GM18526 (cell line): Measurements from ENCODE around the gene SLC49A4.

Source experiments
- POLR2A ChIP-seq: IDR thresholded peaks from 3 replicates; pipeline ENCODE4 v1.6.1; 2011; ENCODE audit not compliant: insufficient read length; ENCODE audit errors: extremely low read depth

Gene SLC49A4

DNA sequence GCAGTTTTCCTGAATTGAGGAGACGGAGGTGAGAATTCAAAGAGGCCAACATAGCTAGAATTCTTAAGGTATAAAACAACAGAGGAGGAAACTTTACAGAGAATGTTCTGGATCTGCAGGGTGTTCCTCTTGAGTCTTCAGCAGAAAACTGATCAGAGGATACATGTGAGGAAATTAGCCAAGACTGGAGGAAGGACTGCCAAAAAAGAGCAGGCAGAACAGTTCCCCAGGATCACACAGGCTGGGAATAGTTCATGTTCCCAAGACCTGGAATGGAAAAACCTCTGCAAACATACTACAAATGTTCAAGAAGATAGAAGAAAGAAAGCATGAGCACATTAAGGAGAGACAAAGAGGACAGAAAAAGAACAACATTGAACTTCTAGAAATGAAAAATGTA is 7.5 kb downstream of the SLC49A4 start:
- no peak for TF ChIP-seq POLR2A

DNA sequence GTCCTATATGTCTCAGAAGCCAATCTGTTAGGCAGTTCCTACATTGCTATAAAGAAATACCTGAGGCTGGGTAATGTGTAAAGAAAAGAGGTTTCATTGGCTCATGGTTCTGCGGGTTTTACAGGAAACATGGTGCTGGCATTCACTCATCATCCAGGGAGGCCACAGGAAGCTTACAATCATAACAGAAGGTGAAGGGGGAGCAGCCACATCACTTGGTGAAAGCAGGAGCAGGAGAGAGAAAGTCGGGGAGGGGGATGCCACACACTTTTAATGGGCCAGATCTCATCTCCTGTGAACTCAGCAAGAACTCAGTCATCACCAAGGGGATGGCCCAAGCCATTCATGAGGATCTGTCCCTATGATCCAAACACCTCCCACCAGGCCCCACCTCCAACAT is 9.1 kb downstream of the SLC49A4 start:
- no peak for TF ChIP-seq POLR2A

DNA sequence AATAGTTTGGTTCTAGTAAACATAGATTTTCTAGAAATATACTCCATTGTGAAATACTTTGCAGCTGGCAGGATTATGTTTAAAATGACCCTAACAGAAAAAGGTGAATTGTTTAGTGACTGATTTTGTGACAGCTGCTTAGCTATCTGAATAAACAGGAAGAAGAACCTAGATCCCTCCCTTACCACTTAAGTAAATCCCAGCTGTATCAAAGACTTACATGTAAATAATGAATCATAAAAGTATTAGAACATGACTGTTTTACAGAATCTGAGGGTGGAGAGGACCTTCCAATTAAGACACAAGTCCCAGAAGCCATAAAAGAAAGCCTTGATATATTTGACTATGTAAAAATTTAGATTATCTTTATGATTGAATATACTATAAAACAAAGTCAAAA is 15.9 kb downstream of the SLC49A4 start:
- no peak for TF ChIP-seq POLR2A

DNA sequence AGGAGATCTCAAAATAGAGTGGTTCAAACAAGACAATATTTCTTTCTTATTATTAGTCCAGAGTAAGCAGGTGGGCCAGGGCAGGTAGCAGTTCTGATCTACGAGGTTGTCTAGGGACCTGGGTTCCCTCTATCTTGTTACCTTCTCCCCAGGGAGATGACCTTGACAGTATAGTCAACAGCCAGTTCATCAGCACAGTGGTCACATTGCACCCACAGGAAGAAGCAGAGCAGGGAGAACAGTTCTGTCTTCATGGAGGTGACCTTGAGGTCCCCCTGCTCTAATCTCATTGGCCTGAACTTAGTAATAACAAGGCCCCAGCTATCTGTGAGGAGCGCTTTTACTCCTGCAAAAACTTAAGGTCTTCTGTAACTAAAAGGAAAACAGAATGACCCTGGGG is 21.7 kb downstream of the SLC49A4 start:
- TF ChIP-seq POLR2A, result no peak

DNA sequence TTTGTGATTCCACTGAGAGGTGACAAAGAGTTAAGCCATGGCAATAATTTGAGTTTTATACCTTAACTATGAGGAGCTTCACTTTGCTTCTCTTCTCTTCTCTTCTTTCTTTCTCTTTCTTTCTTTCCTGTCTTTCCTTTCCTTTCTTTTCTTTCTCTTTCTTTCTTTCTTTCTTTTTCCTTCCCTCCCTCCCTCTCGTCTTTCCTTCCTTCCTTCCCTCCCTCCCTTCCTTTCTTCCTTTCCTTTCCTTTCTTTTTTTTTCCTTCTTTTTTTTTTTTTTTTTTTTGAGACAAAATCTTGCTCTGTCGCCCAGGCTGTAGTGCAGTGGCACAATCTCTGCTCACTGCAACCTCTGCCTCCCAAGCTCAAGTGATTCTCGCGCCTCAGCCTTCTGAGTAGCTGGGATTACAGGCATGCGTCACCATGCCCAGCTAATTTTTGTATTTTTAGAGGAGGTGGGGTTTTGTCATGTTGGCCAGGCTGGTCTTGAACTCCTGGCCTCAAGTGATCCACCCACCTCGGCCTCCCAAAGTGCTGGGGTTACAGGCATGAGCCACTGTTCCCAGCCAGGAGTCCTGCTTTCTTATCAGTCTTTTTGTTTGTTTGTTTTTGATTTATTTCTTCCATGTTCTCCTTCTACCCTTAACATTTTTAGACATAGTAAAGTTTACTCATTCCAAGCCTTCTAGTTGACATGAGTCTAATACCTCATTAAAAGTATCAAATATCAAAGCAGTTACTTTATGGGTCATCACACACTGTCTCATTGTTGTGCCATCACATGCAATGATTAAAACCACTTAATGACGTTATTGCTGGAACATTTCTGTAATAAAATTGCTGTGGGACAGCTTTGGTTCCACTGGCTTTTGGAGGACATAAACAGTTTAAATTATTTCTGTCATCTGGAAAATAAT is 29.9 kb downstream of the SLC49A4 start:
- no peak for TF ChIP-seq POLR2A

DNA sequence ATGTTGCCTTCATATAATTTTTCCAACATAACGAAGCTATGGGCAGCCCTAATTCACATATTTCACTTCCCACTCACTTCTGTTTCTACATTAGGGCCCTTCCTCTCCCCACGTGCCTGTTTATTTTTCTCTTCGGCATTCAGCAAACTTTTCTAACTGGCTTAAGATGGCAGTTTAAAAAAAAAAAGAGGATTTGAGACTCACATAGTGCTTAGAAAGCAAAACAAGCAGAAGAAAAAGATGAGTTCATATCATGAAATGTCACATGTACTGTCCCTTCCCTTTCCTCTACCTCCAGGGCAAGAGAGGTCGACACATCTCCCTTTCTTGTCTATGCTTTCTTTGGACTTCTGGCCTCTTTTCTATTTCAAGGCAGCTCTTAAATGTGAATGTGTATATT is 30.6 kb downstream of the SLC49A4 start:
- no peak for TF ChIP-seq POLR2A

DNA sequence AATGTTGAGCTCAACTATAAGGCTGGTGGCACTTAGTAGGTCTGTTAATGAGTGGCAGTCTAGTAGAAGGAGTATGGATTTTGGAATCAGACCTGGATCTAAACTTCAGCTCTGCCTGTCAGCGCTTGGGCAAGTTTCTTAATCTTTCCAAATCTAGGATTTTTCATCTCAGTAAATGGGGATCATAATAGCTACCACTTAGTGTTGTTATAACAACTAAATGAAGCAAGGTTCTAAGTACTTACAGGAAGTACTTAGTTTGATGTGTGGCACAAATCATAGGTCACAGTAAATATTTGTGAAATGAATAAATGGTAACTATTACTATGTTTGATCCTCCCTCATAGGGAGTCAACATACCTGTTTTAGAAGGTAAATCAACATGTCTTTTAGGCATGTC is 31.4 kb downstream of the SLC49A4 start:
- no peak for TF ChIP-seq POLR2A

DNA sequence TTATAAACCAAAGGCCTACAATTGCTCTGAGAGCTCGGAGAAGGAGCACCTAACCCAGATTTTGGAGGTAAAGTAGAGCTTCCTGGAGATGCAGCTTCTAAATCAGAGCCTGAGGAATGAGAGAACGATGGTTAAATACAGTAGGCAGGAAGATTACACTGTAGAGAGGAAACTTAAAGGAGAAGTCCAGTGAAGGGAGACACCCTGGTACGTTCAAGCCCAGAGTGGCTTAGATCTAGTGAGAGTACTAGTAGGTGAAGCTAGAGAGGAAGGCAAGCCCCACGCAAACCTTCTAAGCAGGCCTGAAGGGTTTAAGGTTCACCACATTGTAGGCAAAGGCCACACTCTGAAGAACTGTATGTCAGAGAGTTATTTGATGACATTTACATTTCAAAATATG is 33.4 kb downstream of the SLC49A4 start:
- no peak for TF ChIP-seq POLR2A

DNA sequence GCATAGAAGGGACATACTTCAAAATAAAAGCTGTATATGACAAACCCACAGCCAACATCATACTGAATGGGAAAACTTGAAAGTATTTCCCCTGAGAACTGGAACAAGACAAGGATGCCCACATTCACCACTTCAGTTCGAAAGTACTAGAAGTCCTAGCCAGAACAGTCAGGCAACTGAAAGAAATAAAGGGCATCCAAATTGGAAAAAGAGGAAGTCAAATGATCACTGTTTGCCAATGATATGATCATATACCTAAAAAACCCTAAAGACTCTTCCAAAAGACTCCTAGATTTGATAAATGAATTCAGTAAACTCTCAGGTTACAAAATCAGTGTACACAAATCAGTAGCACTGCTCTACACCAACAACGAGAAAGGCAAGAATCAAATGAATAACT is 40.7 kb downstream of the SLC49A4 start:
- TF ChIP-seq POLR2A, result no peak

DNA sequence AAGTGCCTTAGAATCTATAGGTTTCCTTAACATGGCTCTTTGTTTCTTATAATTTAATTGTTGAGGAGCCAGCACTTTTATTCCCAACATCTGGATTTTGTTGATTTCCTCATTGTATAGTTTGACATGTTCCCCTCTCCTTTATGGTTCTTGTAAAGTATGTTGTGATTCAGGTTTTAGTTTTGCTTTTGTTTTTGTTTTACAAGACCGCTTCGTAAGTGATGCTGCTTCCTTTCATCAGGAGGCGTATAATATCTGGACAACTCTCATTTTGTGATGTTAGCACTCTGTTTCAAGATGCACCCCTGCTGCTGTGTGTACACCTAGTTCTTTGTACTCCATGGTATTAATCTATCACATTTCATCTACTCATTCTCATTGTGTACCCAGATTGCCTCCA is 48.7 kb downstream of the SLC49A4 start:
- no peak for TF ChIP-seq POLR2A

DNA sequence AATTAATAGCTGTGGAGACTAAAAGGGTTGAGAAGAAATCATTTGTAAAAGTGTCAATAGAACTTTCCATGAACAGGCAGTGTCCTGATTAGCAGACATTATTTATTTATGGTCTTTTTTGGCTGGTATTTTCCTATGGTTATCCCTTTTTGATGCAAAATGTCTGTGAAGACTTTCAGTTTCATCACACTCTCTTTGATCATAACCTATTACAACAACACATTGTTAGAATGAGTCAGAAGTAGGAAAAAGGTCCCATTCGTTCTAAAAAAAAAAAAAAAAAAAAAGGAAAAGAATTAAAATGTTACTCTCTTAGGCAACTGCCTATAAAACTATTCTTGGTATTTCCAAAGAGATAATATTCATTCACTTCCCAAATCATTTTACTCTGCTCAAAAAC is 62.1 kb downstream of the SLC49A4 start:
- TF ChIP-seq POLR2A, result no peak

DNA sequence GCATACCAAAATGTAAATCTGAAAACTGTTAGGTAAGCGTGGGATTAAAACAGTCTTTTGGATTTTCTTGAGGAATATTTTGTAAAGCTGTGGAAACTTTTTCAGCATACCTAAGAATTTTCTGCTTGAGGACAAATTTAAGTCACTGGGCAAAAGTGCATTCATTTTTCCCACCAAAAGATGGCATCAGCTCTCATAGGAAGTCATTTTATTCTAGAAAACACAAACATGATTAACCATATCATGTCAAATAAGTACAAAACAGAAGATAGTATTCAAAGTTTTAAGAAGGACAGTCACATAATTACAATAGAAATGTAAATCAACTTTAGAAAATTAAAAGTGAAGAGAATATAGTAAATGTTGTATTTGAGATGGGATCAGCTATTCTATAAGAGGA is 63.5 kb downstream of the SLC49A4 start:
- no peak for TF ChIP-seq POLR2A

DNA sequence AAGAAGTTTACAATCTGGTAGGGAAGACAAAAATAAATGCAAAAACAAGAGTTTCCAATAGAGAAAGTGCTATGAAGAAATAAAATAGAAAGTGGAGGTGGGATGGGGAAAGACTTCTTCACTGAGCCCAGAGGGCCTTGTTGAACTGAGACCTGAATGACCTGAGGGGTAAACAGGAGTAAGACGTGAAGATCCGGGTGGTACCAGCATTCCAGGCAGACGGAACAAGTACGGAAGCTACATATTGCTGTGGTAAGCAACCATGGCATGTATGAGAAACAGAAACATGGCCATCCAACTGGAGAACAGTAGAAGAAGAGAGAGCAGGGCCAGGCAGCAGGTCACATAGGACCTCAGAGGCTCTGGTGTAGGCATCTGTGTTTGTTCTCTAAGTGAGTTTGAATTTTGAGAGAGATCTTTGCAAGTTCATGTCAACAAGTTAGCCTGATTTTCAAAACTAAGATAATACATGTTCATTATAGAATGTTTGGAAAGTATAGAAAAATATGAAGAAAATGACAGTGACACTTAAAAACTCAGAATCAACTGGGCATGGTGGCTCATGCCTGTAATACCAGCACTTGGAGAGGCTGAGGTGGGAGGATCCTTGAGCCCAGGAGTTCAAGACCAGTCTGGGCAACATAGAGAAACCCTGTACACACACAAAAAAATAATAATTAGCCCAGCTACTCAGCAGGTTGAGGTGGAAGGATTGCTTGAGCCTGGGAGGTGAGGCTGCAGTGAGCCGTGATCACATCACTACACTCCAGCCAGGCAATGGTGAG is 64.3 kb downstream of the SLC49A4 start:
- TF ChIP-seq POLR2A, result no peak

DNA sequence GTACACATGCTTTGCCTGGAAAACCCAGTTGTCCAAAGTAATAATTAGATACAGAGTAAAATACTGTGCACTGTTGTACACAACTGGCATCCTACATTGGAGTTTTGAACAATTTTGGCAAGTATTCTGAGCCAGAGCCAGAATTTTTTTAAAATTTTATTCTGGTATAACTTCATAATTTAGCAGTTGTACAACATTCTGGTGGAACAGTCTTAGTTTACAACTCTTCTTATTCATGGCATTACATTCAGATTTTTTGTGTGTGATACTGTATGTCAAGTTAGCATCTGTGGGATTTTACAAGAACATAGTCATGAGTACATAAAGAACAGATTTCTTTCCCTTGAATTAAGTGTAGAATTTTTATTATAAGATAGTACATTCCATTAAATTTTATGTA is 67.5 kb downstream of the SLC49A4 start:
- no peak for TF ChIP-seq POLR2A

DNA sequence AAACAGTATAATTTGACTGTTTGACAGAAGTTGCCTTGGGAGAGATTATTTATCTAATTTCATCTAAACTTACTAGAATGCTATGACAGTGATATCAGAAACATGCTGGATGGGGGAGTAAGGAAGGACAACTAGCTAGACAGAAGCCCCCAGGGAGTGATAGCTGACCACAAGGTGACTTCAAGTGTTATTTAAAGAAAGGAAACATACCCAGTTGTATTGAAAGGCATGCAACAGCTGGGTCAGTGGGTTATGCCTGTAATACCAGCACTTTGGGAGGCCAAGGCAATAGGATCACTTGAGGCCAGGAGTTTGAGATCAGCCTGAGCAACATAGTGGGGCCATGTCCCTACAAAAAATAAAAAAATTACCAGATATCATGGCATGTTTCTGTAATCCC is 69.6 kb downstream of the SLC49A4 start:
- TF ChIP-seq POLR2A, result no peak

DNA sequence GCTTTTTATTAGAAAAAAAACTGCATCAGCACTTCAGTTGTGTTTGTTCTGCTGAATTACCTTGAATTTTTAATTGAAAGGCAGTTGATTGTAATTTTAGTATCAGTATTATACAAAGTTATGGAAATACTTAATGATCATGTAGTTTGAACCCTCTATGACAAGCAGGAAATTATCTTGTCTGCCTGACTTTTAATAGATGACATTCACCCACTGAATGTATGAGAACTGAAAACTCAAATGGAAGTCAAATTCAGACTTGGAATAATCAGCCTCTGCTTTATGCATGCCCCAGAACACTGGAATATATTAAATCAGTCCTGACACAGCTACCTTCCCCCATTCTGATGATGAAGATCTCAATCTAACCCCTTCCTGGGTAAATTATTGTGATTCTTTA is 73.5 kb downstream of the SLC49A4 start:
- no peak for TF ChIP-seq POLR2A
